Activated CD4-positive, alpha-beta T cell treated with anti-CD3 and anti-CD28 coated beads, Interleukin-2, Interleukin-4, amounts not matched to agents 100 ng/mL and 50 ng/mL, durations not matched to agents 16 hours and 8 hours (primary cell): ENCODE results near the gene FER1L5.

Experiments used
- DNase-seq: peaks from one replicate; pipeline ENCODE4 v3.0.0-alpha.2; 2020; ENCODE audit warnings: low spot score

Gene FER1L5

GRCh38 chr2:96642564-96643360 lies at the start of gene FER1L5:
Gene FER1L5, plus strand, starts transcription at chr2:96642764. Its CDS starts 73 bp downstream, at chr2:96642837.
- no peak for DNase-seq

DNA sequence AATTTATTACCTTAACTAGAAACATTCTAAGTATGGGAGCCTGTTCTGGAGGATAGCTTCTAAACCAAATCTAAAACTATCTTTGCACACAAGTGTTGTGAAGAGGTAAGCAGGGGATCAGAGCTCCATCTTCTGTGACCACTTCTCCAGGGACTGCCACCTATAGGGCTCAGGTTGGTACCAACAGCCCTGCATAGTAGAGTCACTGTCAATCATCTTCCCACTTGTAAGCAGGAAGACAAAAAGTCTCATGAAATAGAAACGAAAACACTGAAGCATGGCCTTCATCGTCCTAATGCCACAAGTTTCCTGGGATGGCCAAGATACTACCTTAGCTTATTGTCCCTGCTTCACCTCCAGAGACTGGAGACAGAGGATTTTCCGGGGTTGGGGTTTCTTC lies 48.3 kb upstream of the FER1L5 start:
- DNase-seq, result no peak

- DNase-seq, result peak; percentile 52
Measured at GRCh38 chr2:96594691-96595152, 47.8 kb upstream of the FER1L5 start.

- no peak for DNase-seq
Measured at GRCh38 chr2:96596596-96596995, 46.0 kb upstream of the FER1L5 start.

- no peak for DNase-seq
Measured at GRCh38 chr2:96599941-96600340, 42.6 kb upstream of the FER1L5 start.

DNA sequence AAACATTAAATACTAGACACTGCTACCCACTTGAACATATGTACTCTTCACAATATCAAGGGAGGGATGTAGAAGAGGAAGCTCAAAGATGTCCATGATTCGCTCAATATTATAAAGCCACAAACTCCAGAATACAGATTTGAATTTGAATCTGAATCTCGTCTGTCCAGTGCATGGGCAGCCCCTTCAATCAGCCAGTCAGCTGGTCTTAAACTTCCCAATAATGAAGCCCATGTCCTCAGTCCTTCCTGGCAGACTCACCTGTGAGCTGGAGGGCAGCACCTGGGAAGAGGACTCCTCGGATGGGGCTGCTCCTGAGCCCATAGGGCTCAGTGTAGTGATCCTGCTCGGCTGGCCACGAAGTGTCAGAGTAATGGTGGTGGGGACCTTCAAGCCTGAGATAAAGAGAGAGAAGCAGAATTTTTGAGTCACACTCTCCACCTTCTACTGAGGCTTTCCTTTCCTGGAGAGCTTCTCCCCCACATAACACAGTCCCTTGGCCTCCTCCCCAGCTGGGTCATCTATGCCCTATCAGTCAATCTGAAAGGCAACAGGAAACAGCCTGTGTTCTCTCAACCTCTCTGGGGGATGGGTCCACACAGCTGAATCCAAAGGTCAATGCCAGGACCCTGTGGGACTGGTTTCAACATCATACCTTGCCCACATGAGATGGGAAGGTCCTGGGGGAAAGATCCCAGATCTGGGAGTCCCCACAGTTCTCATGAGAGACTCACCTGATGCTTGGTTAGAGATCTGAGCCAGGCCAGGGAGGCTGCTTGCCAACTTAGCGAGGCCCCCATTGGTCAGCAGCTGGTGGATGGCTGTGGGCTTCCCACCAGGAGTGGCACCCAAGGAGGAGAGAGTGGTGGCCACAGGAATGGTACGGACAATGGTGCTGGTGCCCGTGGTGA lies 40.9 kb upstream of the FER1L5 start:
- DNase-seq, result peak; percentile 48

GRCh38 chr2:96602330-96602823 lies 40.2 kb upstream of the FER1L5 start:
- DNase-seq, result no peak

DNA sequence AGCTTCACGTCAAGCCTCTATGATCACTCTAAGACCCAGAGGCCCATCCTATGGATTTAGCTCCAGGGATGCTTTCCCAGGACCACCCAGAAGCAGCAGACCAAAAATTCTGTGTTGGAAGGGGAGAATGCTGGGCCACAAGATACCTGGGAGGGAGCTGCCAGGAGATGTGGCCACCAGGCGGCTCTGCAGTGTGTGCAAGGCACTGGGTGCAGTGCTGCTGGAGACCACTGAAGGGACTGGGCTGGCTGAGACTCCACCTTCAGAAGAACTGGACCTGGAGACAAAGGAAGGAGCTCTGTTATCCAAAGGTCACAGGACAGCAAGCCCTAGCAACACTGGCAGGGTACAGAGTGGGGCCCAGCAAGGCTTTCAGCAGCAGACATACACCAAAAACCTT lies 38.5 kb upstream of the FER1L5 start:
- no peak for DNase-seq

DNA sequence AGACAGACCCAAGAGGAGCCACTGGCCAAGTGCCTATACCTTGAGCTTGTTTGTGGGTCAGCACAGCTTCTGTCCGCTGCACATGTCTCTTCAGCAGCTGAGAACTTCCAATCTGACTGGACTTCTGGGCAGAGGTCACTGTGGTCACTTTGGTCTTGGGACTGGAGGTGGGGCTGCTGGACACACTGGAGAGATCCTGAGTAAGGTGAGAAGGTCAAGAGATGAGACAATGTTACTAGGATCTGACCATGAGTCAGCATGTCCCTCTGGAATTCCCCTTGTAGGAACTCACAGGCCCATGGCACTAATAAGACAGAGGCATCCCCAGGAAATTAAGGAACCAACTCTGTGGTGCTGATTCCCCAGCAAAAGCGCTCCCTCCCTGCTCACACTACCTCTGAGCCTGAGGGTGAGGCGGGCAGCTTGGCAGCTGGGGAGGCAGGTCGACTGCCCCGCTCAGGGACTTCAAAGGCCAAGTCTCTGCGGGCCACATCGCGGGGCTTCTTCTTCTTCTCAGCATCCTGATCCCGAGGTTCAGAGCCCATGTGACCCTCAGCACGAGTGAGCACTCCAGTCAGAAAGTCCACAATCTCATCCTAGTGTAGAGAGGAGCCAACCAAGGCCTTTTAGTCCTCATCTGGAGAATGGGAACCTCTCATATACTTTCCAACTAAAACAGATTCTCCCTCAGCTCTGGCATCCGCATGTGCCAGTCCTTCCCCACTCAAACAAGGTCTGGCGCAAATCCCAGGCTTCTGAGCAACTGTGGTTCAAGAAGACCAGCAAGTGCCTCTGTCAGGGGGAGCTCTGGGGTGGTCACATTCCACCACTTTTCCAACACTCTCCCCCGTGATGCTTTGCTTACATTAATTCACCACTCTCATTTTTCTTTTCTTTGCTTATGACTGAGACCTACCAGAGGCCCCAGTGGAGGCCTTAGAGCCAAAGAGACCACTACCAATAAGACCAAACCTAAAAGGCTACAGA lies 33.8 kb upstream of the FER1L5 start:
- DNase-seq, result no peak

DNA sequence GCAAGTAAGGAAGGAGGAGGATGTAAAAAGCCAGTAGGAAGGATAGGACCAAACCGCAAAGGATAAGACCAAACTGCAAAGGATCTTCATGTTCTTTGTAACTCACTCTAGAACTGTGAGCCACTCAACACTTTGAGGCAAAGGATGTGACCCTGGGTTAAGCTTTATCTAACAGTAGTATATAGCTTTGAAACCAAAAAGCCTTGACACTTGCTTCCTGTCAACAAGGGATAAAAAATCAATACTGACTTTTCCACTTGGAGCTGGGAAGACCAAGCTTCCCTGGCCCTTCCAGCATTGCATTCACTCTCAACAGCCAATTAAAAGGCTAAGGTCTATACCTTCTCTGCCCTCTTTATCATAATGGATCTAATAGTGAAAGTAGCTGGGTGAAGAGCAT lies 26.4 kb upstream of the FER1L5 start:
- no peak for DNase-seq

- DNase-seq, result no peak
Measured at GRCh38 chr2:96616535-96616934, 26.0 kb upstream of the FER1L5 start.

- DNase-seq, result no peak
Measured at GRCh38 chr2:96617012-96617411, 25.6 kb upstream of the FER1L5 start.

- no peak for DNase-seq
Measured at GRCh38 chr2:96618596-96619283, 23.8 kb upstream of the FER1L5 start.

- DNase-seq, result no peak
Measured at GRCh38 chr2:96622544-96622943, 20.0 kb upstream of the FER1L5 start.

GRCh38 chr2:96623116-96623515 lies 19.4 kb upstream of the FER1L5 start:
- no peak for DNase-seq

GRCh38 chr2:96625571-96626552 lies 16.7 kb upstream of the FER1L5 start:
- DNase-seq, result no peak

DNA sequence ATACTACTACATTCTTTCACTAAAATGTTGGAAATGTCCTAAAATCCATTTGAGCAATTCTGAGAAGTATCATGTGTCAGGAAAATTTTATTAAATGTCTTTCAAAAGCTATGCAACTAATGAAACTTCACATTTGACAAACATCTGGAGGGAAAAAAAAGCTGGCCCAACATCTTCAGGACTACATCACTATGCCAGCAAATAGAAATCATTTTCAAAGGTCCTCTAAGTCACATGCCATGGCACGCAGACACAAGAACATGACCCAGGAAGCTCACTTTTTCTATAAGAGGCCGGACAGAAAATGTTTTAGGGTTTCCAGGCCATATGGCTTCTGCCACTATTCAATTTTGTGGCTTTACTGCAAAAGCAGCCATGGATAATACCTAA lies 16.0 kb upstream of the FER1L5 start:
- no peak for DNase-seq

GRCh38 chr2:96631804-96632435 lies 10.6 kb upstream of the FER1L5 start:
- no peak for DNase-seq

GRCh38 chr2:96633641-96634040 lies 8.9 kb upstream of the FER1L5 start:
- DNase-seq, result no peak
